MM.1S (cell line): ENCODE measurements around the gene GRIK3.

Experiments
- DNase-seq: peaks from one replicate; pipeline ENCODE4 v3.0.0-alpha.2; 2015
- H2AFZ ChIP-seq: fragments of 300-600 bp; sonication (generic); 2 replicates; pipeline ENCODE4 v1.6.0; 2016; ENCODE audit warnings: antibody characterized with exemption, low read length
- H3F3A ChIP-seq: fragments of 300-600 bp; sonication (generic); 2 replicates; pipeline ENCODE4 v1.6.1; 2016; ENCODE audit warnings: mild to moderate bottlenecking, antibody characterized with exemption, low read length, moderate library complexity, mixed read lengths; ENCODE audit not compliant: insufficient read depth
- H3K27ac ChIP-seq: fragments of 300-600 bp; sonication (generic); 2 replicates; pipeline ENCODE4 v1.5.1; 2016; ENCODE audit warnings: mild to moderate bottlenecking, low read length
- H3K27me3 ChIP-seq: fragments of 300-600 bp; sonication (generic); replicated peaks from 2 replicates; pipeline ENCODE4 v1.6.0; 2016; ENCODE audit warnings: low read length; ENCODE audit not compliant: insufficient read depth
- H3K36me3 ChIP-seq: fragments of 300-600 bp; sonication (generic); replicated peaks from 2 replicates; pipeline ENCODE4 v1.6.1; 2016; ENCODE audit warnings: mild to moderate bottlenecking, low read length, mixed read lengths; ENCODE audit not compliant: insufficient read depth
- H3K4me1 ChIP-seq: fragments of 300-600 bp; sonication (generic); 2 replicates; pipeline ENCODE4 v1.6.1; 2016; ENCODE audit warnings: low read length, mixed read lengths
- H3K4me2 ChIP-seq: fragments of 300-600 bp; sonication (generic); 2 replicates; pipeline ENCODE4 v1.6.0; 2016; ENCODE audit warnings: low read depth, low read length
- H3K4me3 ChIP-seq: fragments of 300-600 bp; sonication (generic); 2 replicates; pipeline ENCODE4 v1.5.1; 2016; ENCODE audit warnings: low read length, mixed read lengths
- H3K79me2 ChIP-seq: fragments of 300-600 bp; sonication (generic); 2 replicates; pipeline ENCODE4 v1.6.1; 2016; ENCODE audit warnings: mixed run types, low read length, mixed read lengths
- H3K9ac ChIP-seq: fragments of 300-600 bp; sonication (generic); 2 replicates; pipeline ENCODE4 v1.6.1; 2016; ENCODE audit warnings: low read length, mixed read lengths
- H3K9me2 ChIP-seq: fragments of 300-600 bp; sonication (generic); replicated peaks from 2 replicates; pipeline ENCODE4 v1.6.1; 2016; ENCODE audit warnings: mild to moderate bottlenecking, low read length, mixed read lengths; ENCODE audit not compliant: insufficient read depth
- H3K9me3 ChIP-seq: fragments of 300-600 bp; sonication (generic); replicated peaks from 2 replicates; pipeline ENCODE4 v1.6.1; 2016; ENCODE audit warnings: mild to moderate bottlenecking, low read length, mixed read lengths; ENCODE audit not compliant: insufficient read depth
- H4K20me1 ChIP-seq: fragments of 300-600 bp; sonication (generic); 2 replicates; pipeline ENCODE4 v1.6.1; 2016; ENCODE audit warnings: mild to moderate bottlenecking, low read length, moderate library complexity, mixed read lengths; ENCODE audit not compliant: insufficient read depth
- EZH2 ChIP-seq: fragments of 300-600 bp; sonication (generic); optimal IDR thresholded peaks from 2 replicates; pipeline ENCODE3; 2017; ENCODE audit warnings: low read depth, mild to moderate bottlenecking, antibody characterized with exemption, low read length, mixed read lengths
- EZH2phosphoT487 ChIP-seq: fragments of 300-600 bp; sonication (generic); IDR thresholded peaks from 2 replicates; pipeline ENCODE4 v1.6.1; 2018; ENCODE audit warnings: antibody characterized with exemption, low read length
- TF ChIP-seq, protein P1 (sequence below): fragments of 300-600 bp; sonication (generic); IDR thresholded peaks from 2 replicates; pipeline ENCODE4 v1.5.1; 2016; ENCODE audit warnings: antibody characterized with exemption, low read length, mixed read lengths

GRIK3 gene

GRCh38 chr1:36951292-36951750 is 83.0 kb downstream of the GRIK3 start:
- H3K9me3 ChIP-seq, result no peaks in the 10 kb centered on the region
- no peak overlapping the region for H3K4me3 ChIP-seq
- no peaks in the 10 kb centered on the region for H3F3A ChIP-seq
- H3K27ac ChIP-seq, result no peak overlapping the region
- no peak overlapping the region for H3K4me2 ChIP-seq
- H3K36me3 ChIP-seq, result no peaks in the 10 kb centered on the region
- TF ChIP-seq EZH2phosphoT487 (no peak), EZH2 (no peak)
- TF ChIP-seq, protein P1, sequence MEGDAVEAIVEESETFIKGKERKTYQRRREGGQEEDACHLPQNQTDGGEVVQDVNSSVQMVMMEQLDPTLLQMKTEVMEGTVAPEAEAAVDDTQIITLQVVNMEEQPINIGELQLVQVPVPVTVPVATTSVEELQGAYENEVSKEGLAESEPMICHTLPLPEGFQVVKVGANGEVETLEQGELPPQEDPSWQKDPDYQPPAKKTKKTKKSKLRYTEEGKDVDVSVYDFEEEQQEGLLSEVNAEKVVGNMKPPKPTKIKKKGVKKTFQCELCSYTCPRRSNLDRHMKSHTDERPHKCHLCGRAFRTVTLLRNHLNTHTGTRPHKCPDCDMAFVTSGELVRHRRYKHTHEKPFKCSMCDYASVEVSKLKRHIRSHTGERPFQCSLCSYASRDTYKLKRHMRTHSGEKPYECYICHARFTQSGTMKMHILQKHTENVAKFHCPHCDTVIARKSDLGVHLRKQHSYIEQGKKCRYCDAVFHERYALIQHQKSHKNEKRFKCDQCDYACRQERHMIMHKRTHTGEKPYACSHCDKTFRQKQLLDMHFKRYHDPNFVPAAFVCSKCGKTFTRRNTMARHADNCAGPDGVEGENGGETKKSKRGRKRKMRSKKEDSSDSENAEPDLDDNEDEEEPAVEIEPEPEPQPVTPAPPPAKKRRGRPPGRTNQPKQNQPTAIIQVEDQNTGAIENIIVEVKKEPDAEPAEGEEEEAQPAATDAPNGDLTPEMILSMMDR, result no peak
- no peak for DNase-seq
- no peaks in the 10 kb centered on the region for H3K9me2 ChIP-seq
- no peaks in the 10 kb centered on the region for H3K4me1 ChIP-seq
- H3K9ac ChIP-seq, result no peak overlapping the region
- peaks cover 62% of the 10 kb centered on the region for H3K27me3 ChIP-seq
- H4K20me1 ChIP-seq, result no peaks in the 10 kb centered on the region
- no peaks in the 10 kb centered on the region for H3K79me2 ChIP-seq
- no peak overlapping the region for H2AFZ ChIP-seq

GRCh38 chr1:36950604-36951291 is 83.6 kb downstream of the GRIK3 start:
- Histone ChIP-seq H4K20me1 (no peaks in the 10 kb centered on the region), H3K4me3 (no peak overlapping the region), H3K36me3 (no peaks in the 10 kb centered on the region), H3K4me2 (no peak overlapping the region), H3K4me1 (no peaks in the 10 kb centered on the region), H3K79me2 (no peaks in the 10 kb centered on the region), H3K27me3 (peaks cover 64% of the 10 kb centered on the region), H3F3A (no peaks in the 10 kb centered on the region), H3K9me2 (no peaks in the 10 kb centered on the region), H3K9ac (no peak overlapping the region), H2AFZ (no peak overlapping the region), H3K27ac (no peak overlapping the region), H3K9me3 (no peaks in the 10 kb centered on the region)
- no peak for DNase-seq
- TF ChIP-seq EZH2phosphoT487, result no peak
- TF ChIP-seq, protein P1, result no peak
- TF ChIP-seq EZH2, result no peak

GRCh38 chr1:36948606-36949005 is 85.7 kb downstream of the GRIK3 start:
- no peaks in the 10 kb centered on the region for H3K79me2 ChIP-seq
- no peak for DNase-seq
- H3K9ac ChIP-seq, result no peak overlapping the region

More at GRCh38 chr1:36948606-36949005, 85.7 kb downstream of the GRIK3 start:
- Histone ChIP-seq H3K9me2 (no peaks in the 10 kb centered on the region), H3K9me3 (no peaks in the 10 kb centered on the region), H3K4me1 (no peaks in the 10 kb centered on the region), H3K4me3 (no peak overlapping the region), H4K20me1 (no peaks in the 10 kb centered on the region), H3F3A (no peaks in the 10 kb centered on the region), H2AFZ (no peak overlapping the region), H3K36me3 (no peaks in the 10 kb centered on the region), H3K27me3 (peaks cover 75% of the 10 kb centered on the region), H3K4me2 (no peak overlapping the region), H3K27ac (no peak overlapping the region)
- TF ChIP-seq, protein P1, result no peak
- TF ChIP-seq EZH2 (no peak), EZH2phosphoT487 (no peak)
